Epithelial cell of prostate (primary cell): ENCODE data around the gene RETREG3.
"Not testable (repeated sequence)": the region's sequence is repeated elsewhere in the genome, so short reads cannot be mapped to it uniquely, and the experiment has no call there.

Experiments
- DNase-seq: peaks from one replicate; pipeline ENCODE4 v3.0.0-alpha.2; 2011; ENCODE audit warnings: low read depth, low spot score
- H3K27ac ChIP-seq: fragments of 450-650 bp; 2 replicates; pipeline ENCODE4 v1.5.1; 2017; ENCODE audit warnings: mild to moderate bottlenecking

RETREG3 gene

DNA sequence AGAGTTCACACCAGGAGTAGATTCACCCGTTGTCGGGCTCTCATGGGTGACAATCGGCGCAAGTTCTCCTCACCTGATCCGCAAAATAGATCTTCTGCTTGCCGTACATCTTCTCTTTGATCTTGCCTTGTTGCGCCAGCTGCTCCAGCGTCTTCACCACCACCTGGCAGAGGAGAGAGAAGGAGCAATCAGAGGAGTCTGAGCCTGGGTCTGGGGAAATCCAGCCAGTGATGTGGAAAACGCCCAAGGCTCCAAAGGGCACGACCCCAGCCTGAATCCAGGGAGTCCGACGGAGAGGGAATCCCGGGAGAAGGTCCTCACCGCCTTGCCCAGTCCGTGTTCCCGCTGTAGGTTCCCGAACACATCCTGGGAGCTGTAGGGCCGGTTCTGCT, 32.0 kb downstream of the RETREG3 start:
- DNase-seq = no peak
- peak overlapping the region; percentile 75 for H3K27ac ChIP-seq

DNA sequence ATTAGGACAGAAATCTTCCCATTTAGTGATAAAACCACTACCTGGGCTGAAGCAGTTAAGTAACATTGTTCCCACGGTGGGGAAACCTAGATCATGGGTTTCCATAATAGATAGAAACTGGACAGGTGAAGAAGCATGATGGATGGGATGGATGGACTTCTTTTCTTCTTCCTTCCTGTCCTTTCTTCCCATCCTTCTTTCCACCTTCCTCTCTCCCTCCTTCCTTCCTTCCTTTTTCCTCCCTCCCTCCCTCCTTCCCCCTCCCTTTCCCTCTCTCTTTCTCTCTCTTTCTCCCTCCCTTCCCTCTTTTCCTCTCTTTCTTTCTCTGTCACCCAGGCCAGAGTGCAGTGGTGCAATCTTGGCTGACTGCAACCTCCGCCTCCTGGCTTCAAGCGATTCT, 34.7 kb downstream of the RETREG3 start:
- no peak overlapping the region for H3K27ac ChIP-seq

DNA sequence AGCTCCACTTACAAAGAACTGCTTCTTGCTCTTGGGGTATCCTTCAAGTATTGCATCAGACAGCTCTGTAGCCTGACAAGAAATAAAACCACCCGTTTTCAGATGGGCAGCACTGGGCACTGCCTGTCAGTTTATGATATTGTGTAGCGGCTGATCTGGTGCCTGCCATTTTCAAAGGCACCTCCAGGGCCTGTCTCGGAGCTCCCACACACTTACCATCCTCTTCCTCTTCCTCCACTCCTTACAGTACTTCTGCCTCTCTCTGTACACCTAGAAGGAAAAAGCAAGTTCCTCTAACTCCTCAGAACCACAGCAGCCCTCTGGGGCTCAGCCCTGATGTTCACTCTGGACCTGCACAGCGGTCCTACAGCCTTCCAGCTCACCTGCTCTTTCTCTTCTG, 36.1 kb downstream of the RETREG3 start:
- no peak for DNase-seq
- H3K27ac ChIP-seq = no peak overlapping the region

More for the DNA sequence above, 34.7 kb downstream of the RETREG3 start:
- DNase-seq = no peak

DNA sequence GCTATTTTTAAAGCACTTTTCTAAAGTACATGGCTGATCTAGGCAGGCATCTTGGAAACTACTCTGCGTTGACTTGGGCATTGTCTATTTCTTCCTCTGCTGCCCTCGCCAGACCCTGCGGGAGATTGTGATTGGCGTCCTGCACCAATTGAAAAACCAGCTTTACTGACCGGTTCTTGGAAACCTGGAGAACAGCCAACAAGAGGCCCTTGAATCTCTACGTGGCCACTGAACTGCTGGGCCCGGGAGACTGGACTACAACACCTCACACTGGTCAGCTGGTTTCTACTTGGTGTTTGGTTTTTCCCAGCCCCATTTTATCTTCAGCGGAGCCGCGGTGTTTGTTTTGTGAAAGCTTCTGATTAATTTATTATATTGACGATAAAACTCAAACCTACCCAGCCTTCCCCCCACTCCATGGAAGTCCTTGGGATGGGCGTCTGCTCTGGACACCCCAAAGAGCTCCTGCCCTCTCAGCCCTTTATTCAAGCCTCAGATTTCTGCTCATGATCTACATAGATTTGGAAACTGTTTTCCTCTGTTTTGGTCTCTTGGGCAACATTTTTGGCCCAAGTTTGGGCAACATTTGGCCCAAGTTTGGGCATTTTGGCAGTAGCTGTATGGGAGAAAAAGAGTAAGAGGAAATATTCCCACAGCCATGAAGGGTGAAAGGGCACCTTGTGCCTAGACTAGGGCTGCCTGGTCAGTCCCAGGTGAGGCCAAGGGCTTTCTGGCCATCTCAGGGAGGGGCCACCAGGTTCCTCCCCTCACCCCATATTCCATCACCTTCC, 37.5 kb downstream of the RETREG3 start:
- no peak for DNase-seq
- H3K27ac ChIP-seq = no peak overlapping the region

DNA sequence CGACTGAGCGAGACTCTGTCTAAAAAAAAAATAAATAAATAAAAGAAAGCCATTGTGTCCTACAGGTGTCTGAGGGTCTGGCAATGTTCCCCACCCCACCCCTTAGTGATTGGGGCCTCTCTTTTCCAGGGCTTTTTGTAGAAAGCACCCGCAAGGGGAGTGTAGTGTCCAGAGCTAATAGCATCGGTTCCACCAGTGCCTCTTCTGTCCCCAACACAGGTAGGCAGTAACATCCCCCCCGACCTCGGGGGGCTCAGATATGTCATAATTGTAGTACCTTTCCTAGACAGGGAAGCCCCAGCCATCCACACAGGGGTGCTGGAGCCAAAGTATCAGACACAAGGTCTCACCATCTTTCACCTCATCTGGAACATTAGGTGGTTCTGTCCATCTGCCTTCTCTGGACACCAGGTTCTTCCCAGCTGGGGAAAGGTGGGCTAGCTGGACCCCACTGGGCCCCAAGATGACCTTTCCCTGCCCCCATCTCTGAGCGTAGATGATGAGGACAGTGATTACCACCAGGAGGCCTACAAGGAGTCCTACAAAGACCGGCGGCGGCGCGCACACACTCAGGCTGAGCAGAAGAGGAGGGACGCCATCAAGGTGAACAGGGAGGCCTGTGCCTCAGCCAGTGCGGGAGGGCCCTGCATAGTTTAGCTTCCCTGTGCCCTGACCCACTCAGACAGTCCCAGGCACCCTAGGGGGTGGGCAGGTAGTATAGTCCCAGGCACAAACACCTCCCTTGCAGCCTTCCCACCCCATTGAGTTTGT, 40.6 kb downstream of the RETREG3 start:
- H3K27ac ChIP-seq = peak overlapping the region; percentile 85
- no peak for DNase-seq

DNA sequence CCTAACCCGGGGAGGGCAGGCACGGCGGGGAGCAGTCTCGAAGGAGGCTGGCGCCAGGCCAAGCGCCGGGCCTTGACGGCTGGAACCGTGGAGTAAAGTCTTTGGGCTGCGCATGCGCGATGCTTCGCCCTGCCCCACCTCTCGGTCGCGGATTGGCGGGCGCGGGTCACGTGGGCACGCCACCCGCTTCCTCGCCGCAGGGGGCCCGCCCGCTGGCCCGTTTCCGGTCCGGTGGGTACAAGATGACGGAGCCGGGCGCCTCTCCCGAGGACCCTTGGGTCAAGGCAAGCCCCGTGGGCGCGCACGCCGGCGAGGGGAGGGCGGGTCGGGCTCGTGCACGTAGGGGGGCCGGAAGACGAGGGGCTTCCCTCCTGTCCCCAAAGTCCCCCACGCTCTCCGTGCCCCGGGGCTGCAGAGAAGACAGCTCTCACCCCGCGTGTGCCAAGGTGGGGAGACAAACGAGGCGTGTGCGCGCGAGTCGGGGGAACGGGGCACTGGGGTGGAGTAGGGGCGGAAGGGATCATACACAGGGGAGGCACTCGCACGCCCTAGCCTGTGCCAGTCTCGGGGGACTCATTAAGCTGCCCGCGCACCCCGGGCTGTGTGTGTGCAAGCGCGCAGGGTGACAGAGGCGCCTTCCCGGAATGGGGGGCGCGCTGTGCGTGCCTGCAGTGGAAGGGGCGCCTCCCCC, 42.1 kb downstream of the RETREG3 start, which contains the start of gene MLX:
TSS of gene MLX (plus strand) at position 218 of the 691 bp plus-strand sequence. CDS start at position 243, 25 bp downstream.
- no peak for DNase-seq
- H3K27ac ChIP-seq = peak within 1 kb of the TSS; percentile 85

DNA sequence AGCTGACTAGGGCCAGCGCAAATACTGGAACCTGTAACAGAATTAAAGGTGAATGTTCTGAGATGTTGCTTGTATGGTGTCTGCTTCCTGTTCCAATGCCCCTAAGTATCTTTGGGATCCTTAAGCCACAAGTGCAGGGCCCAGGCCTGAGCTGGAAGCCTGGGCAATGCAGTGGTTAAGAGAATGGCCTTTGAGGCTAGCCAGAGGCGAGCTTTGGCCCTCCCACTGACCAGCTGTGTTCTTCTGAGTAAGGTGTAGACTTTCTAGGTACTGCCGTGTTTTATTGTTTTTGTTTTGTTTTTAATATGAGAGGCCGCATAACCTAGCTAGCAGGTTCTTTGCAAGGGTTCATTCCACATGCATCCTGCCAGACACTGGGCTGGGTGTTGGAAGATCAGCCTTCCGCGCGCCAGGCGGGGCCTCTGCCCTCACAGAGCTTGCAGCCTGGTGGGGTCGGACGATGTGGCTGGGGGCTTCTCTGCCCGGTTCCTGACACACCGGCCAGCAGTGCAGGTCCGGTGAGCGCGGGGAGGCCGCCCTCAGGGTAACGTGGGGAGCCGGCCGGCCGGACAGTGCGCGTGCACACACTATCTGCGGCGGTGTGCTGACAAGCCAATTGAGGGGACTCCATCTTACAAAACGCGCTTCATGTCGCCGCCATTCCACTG, 42.8 kb downstream of the RETREG3 start:
- DNase-seq = no peak
- peak overlapping the region; percentile 85 for H3K27ac ChIP-seq

DNA sequence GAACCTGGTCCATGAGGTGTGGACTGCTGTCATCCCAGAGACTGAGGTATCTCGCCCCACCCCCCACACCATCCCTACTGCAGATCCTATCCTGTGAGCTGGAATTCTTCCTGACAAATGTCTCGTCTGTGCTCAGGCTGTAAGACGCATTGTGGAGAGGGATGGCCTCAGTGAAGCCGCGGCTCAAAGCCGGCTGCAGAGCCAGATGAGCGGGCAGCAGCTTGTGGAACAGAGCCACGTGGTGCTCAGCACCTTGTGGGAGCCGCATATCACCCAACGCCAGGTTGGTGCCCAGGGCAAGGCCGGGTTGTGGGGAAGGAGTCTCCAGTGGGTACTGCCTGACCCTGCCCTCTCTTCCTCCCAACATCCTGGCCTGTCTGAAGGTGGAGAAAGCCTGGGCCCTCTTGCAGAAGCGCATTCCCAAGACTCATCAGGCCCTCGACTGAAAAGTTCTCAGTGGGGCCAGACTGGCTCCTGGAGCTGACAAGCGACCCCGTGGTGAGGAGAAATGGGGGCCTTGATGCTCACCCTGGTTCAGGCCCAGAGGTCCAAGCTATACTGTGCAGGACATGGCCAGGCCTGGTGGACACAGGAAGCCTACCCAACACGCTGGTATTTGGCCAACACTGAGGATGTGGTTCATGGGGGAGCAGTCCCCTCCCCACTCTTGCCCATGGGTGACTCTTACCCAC, 43.5 kb downstream of the RETREG3 start:
- no peak for DNase-seq
- H3K27ac ChIP-seq = peak overlapping the region; percentile 85

DNA sequence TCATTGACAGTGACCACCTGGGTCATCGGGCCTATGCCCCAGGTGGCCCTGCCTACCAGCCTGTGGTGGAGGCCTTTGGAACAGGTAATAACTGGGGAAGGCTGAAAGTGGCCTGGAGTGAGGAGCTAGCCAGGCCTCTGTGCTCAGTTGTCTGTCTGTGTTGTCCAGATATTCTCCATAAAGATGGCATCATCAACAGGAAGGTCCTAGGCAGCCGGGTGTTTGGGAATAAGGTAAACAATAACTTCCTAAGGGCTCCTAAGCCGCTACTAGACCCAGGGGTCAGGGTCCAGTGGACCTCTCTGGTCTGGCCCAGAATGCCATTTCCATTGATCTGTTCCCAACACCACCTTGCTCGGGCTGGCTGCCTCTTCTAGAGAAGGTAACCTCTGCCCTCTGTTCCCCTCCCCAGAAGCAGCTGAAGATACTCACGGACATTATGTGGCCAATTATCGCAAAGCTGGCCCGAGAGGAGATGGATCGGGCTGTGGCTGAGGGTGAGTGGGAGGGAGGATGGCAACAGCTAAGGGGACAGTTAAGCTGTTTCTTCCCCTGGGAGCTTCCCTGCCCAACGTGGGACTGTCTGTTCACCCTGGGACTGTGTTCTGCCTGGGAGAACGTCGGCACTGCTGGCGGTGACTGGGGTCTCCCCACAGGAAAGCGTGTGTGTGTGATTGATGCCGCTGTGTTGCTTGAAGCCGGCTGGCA, 44.2 kb downstream of the RETREG3 start:
- DNase-seq = no peak
- no peak overlapping the region for H3K27ac ChIP-seq

DNA sequence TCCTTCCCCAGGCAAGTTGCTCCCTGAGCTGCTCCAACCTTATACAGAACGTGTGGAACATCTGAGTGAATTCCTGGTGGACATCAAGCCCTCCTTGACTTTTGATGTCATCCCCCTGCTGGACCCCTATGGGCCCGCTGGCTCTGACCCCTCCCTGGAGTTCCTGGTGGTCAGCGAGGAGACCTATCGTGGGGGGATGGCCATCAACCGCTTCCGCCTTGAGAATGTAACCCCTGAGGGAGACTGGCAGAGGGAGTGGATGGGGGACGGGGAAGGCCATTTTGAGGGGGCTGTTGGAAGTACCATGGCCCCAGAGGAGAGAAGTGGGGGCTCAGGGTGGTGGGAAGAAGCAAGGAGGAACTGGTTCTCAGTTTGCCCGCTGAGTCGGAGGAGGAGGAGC, 45.2 kb downstream of the RETREG3 start:
- H3K27ac ChIP-seq = no peak overlapping the region
- no peak for DNase-seq

DNA sequence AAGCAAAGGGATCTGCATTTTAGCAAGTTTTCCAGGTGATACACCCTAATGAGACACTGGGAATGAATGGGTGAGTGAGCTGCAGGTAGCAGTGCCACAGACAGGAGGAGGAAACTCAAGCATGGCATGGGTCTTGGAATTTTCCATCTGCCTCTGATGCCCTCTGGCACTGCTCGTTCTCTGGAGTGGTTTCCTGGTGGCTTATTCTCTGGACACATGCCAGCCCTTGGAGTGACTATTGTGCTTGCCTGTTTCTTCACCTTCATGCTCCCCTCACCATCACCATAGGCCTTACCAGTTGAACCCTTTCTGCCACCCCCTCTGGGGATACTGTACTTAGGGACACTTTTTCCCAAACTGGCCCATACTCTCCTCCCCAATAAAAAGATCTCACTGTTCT, 45.6 kb downstream of the RETREG3 start:
- no peak for DNase-seq
- H3K27ac ChIP-seq = peak overlapping the region; percentile 84

DNA sequence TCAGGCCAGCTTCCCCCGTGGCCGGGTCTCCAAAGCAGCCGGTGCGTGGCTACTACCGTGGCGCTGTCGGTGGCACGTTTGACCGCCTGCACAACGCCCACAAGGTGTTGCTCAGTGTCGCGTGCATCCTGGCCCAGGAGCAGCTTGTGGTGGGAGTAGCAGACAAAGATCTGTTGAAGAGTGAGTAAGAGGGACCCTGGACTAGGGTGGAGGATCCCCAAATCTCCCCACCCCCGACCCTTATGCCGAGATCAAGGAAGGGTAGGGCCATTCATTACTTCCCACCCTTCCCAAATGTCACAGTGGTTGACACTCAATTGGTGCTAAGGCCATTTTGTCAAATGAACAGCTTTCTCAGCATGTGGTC, 46.0 kb downstream of the RETREG3 start:
- H3K27ac ChIP-seq = peak overlapping the region; percentile 84
- DNase-seq = no peak

DNA sequence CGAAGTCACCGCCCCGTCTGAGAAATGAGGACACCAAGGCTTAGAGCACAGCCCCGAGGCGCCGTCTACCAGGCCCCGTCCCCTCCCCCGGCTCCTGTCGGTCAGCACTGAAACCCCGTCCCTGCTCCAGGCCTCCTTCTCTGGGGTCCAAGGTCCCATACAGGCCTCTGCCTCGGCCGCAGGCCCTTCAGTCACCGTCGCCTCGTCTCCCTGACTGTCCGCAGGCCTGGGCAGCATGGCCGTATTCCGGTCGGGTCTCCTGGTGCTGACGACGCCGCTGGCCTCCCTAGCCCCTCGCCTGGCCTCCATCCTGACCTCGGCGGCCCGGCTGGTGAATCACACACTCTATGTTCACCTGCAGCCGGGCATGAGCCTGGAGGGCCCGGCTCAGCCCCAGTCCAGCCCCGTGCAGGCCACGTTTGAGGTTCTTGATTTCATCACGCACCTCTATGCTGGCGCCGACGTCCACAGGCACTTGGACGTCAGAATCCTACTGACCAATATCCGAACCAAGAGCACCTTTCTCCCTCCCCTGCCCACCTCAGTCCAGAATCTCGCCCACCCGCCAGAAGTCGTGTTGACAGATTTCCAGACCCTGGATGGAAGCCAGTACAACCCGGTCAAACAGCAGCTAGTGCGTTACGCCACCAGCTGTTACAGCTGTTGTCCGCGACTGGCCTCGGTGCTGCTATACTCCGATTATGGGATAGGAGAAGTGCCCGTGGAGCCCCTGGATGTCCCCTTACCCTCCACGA, 46.6 kb downstream of the RETREG3 start:
- DNase-seq = no peak
- peak overlapping the region; percentile 84 for H3K27ac ChIP-seq

DNA sequence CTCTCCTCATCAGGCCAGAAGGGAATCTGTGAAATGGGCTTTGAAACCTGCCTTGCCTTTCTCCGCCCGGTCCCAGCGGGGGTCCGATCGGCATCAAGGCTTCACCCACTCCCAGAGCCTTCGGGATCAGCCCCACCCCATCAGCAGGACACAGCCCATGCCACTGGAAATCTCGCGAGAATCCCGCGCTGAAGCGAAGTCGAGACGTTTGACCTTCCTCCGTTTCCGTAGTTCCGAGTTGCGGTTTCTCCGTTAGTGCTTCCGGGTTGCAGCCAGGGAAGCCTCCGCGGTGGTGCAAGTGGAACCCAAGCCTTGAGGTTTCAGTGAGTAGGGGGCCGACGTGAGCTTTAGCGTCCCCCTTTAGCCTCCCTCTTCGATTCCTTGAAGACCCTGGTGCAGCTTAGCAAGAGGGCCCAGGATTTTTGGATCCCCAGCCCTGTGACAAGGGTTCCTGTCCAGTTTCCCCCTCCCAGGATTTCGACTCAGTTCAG, 47.2 kb downstream of the RETREG3 start, which contains the start of gene COASY:
TSS of gene COASY (plus strand) at position 252 of the 491 bp plus-strand sequence. CDS start 475 bp downstream, outside the sequence.
- H3K27ac ChIP-seq = peak within 1 kb of the TSS; percentile 84
- DNase-seq = peak; percentile 86

DNA sequence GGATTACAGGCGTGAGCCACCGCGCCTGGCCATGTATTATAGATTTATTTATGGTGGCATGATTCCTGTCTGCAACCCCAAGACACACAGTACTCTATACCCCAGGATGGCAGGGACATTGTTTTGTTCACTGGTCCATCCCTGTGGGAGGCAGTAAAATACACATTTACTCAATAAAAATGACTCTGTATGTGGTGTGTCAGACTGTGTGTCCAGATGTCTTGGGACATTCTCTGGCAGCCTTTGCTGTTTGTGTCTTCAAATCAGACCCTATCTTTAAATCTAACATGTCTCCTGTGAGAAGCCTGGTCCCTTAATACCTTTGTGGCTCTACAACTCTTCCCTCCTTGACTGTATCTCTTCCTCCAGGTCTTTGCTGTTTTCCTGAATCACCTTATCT, 48.9 kb downstream of the RETREG3 start:
- no peak for DNase-seq
- H3K27ac ChIP-seq = no peak overlapping the region

DNA sequence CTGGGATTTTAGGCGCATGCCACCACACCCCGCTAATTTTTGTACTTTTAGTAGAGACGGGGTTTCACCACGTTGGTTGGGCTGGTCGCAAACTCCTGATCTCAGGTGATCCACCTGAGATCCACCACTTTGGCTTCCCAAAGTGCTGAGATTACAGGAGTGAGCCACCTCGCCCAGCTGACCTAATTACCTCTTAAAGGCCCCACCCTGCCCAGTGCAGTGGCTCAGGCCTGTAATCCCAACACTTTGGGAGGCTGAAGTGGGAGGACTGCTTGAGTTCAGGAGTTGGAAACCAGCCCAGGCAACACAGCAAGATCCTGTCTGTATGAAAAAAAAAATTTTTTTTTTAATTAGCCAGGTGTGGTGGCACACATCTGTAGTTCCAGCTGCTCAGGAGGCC, 50.1 kb downstream of the RETREG3 start:
- no peak for DNase-seq
- H3K27ac ChIP-seq = peak overlapping the region; percentile 17

DNA sequence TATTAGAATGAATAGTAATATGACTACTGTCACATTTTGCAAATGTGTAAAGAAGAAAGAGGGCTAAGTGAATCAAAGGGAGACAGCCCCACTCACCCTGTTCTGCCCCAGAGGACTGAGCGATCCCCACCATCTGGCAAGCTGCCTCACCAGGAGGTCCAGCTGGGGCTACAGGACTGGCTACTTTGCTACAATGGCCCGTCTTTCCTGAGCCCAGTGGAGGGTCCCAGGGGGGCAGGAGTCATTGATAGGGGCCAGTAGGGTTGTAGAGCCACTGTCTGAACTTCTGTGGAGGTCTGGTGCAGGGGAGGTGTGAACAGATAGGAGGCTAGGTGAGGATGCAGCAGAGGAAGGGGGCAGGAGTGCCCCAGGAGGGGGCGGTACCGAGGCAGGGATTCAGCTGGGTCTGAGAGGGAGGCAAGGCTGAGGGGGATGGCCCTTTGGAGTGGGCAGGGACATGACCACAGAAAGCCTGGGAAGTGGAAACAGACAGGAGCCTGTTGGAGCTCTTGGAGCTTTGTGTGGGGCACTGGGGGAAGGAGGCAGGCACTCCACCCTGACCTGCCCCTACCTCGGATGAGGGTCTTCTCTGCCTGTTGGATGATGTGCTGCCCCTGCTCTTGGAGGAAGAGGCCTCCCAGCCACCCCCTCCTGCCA, 53.1 kb downstream of the RETREG3 start:
- H3K27ac ChIP-seq, DNase-seq: not testable (repeated sequence)
